GM21423 (cell line): ENCODE data around the gene RPS27A.
"Not testable (repeated sequence)": the region's sequence is repeated elsewhere in the genome, so short reads cannot be mapped to it uniquely, and the experiment has no call there.

ENCODE experiments used
- ATAC-seq: cut with Tn5 transposase; IDR thresholded peaks from one replicate; pipeline ENCODE4 v1.9.1; 2021; ENCODE audit warnings: mild to moderate bottlenecking, moderate library complexity; ENCODE audit not compliant: unreplicated experiment

The RPS27A gene

GRCh38 chr2:55236992-55237543, 4.6 kb downstream of the RPS27A start:
- no peak for ATAC-seq

- ATAC-seq: no peak
Measured at GRCh38 chr2:55239656-55240222, 7.3 kb downstream of the RPS27A start.

- not testable (repeated sequence) for ATAC-seq
Measured at GRCh38 chr2:55241582-55241981, 9.1 kb downstream of the RPS27A start.

- no peak for ATAC-seq
Measured at GRCh38 chr2:55242617-55243016, 10.1 kb downstream of the RPS27A start.

- ATAC-seq: no peak
Measured at GRCh38 chr2:55245411-55245810, 12.9 kb downstream of the RPS27A start.

- no peak for ATAC-seq
Measured at GRCh38 chr2:55247025-55247424, 14.5 kb downstream of the RPS27A start.

- ATAC-seq: no peak
Measured at GRCh38 chr2:55252832-55253231, 20.3 kb downstream of the RPS27A start.

GRCh38 chr2:55259586-55259985, 27.1 kb downstream of the RPS27A start:
- not testable (repeated sequence) for ATAC-seq

- no peak for ATAC-seq
Measured at GRCh38 chr2:55268288-55268906, 35.9 kb downstream of the RPS27A start.

- ATAC-seq: peak; percentile 97
Measured at GRCh38 chr2:55268907-55269644, 36.6 kb downstream of the RPS27A start, which contains the start of gene MTIF2. Gene MTIF2, minus strand, starts transcription at chr2:55269231. Its CDS starts 5,373 bp downstream, at chr2:55263858.

GRCh38 chr2:55269645-55269990, 37.1 kb downstream of the RPS27A start:
- ATAC-seq: no peak

- not testable (repeated sequence) for ATAC-seq
Measured at GRCh38 chr2:55274346-55274745, 41.9 kb downstream of the RPS27A start.

- no peak for ATAC-seq
Measured at GRCh38 chr2:55277310-55277709, 44.8 kb downstream of the RPS27A start.

- not testable (repeated sequence) for ATAC-seq
Measured at GRCh38 chr2:55279214-55279835, 46.8 kb downstream of the RPS27A start.

- ATAC-seq: not testable (repeated sequence)
Measured at GRCh38 chr2:55279859-55280424, 47.5 kb downstream of the RPS27A start.

- ATAC-seq: not testable (repeated sequence)
Measured at GRCh38 chr2:55280851-55281546, 48.5 kb downstream of the RPS27A start.

- ATAC-seq: peak; percentile 97
Measured at GRCh38 chr2:55282110-55282917, 49.8 kb downstream of the RPS27A start.

GRCh38 chr2:55283083-55283482, 50.6 kb downstream of the RPS27A start:
- ATAC-seq: no peak
